Measurements from ENCODE around the gene LRRTM1. TPM values are rescaled to one million over a fixed set of nuclear protein-coding genes. Genes with fewer than 3 reads are reported as not detected.

The LRRTM1 gene
- total and polyA plus RNA-seq, 2 of the 8 experiments (the other 6 are each of a cell fraction or from before 2014, with no cell fraction given), result 1.4 to 2.3 TPM

DNA sequence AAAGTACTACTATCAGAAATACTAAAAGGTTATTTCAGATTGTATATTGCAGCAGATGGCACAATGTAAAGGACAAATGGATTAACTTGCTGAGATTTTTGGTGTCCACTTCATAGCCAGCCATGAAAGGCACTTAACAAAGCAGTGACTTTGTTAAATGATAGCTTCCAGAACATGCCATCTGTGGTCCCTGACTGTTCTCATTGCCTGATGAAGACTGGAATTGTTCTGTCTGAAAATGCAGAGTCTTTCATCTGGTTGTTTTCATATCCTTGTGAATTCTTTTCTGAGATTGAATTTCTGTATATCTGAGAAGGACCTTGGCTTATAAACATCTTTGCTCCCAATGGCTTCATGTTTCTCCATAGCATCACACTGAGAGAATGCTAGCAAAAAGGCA is 44.4 kb upstream of the LRRTM1 start:
- no peak overlapping the region for H3K4me2 ChIP-seq (ENCODE audit: insufficient read depth in 1 of 2, low read depth in 2 of 2, low read length in 2 of 2)
- no peak for FAIRE-seq

More for the DNA sequence above, 44.4 kb upstream of the LRRTM1 start:
- Histone ChIP-seq H4K91ac (replicated peaks; ENCODE audit: insufficient read length, low read length) (no peak overlapping the region), H3K9me3 (ENCODE audit: insufficient read depth in 2 of 2, low read depth in 1 of 2, low read length in 1 of 2) (no peaks in the 10 kb centered on the region), H3K4me3 (ENCODE audit: extremely low read depth in 1 of 4, insufficient read depth in 2 of 4, low read depth in 3 of 4, low read length in 4 of 4) (no peak overlapping the region), H3K4me1 (replicated peaks in 1 of 4; ENCODE audit: control insufficient read depth in 3 of 4, insufficient read depth in 4 of 4, low read length in 3 of 4) (no peaks in the 10 kb centered on the region; a peak in 1 of 7 replicates), H2BK12ac (ENCODE audit: low read depth, low read length) (no peak overlapping the region), H3K14ac (ENCODE audit: insufficient read length) (no peak overlapping the region), H3K23ac (ENCODE audit: insufficient read length) (no peak overlapping the region), H2AK5ac (ENCODE audit: low read depth, low read length) (no peak overlapping the region), H3K79me1 (ENCODE audit: low read depth, low read length) (no peaks in the 10 kb centered on the region), H4K20me1 (replicated peaks in 1 of 2; ENCODE audit: control insufficient read depth in 1 of 2, insufficient read depth in 2 of 2, low read length in 2 of 2) (no peaks in the 10 kb centered on the region), H3K23me2 (ENCODE audit: low read depth, low read length) (no peaks in the 10 kb centered on the region), H2BK20ac (ENCODE audit: low read length) (no peak overlapping the region), H3K56ac (replicated peaks; ENCODE audit: insufficient read length, low read depth, low read length) (no peak overlapping the region), H3K27ac (ENCODE audit: low read depth, low read length) (no peak overlapping the region), H3K27me3 (replicated peaks in 1 of 4; ENCODE audit: control insufficient read depth in 3 of 4, extremely low read depth in 1 of 4, insufficient read depth in 3 of 4, low read length in 3 of 4) (no peaks in the 10 kb centered on the region), H3K9ac (replicated peaks in 1 of 4; ENCODE audit: extremely low read depth in 1 of 4, low read depth in 3 of 4, low read length in 3 of 4) (no peak overlapping the region), H2BK15ac (ENCODE audit: low read length) (no peak overlapping the region), H2BK5ac (ENCODE audit: low read depth, low read length) (no peak overlapping the region), H3K4ac (replicated peaks; ENCODE audit: insufficient read length, low read depth, low read length) (no peak overlapping the region), H4K5ac (ENCODE audit: insufficient read length, low read depth, low read length) (no peak overlapping the region), H3K79me2 (ENCODE audit: control insufficient read depth in 1 of 2, insufficient read depth in 2 of 2, low read length in 2 of 2) (no peaks in the 10 kb centered on the region), H2AFZ (ENCODE audit: low read length) (no peak overlapping the region), H4K8ac (ENCODE audit: extremely low read depth, insufficient read depth, low read length) (no peak overlapping the region), H2BK120ac (replicated peaks; ENCODE audit: low read depth, low read length) (no peak overlapping the region), H3K18ac (ENCODE audit: extremely low read depth, low read length) (no peak overlapping the region), H3K36me3 (ENCODE audit: control insufficient read depth in 2 of 4, insufficient read depth in 4 of 4, low read length in 3 of 4) (no peaks in the 10 kb centered on the region)
- CTCF ChIA-PET (ENCODE audit: partially characterized antibody), result interaction anchor here (1.0 to 1.3 kb wide), 3 partner anchors 23 to 137 kb away, joined by 3 to 5 read pairs (median 4); no protein-coding TSS in a partner anchor
- TF ChIP-seq POLR2AphosphoS5 (IDR thresholded peaks at IDR 0.05; ENCODE audit: low read depth, low read length), result no peak
- TF ChIP-seq, protein P1, sequence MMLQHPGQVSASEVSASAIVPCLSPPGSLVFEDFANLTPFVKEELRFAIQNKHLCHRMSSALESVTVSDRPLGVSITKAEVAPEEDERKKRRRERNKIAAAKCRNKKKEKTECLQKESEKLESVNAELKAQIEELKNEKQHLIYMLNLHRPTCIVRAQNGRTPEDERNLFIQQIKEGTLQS (IDR thresholded peaks at IDR 0.05; ENCODE audit: insufficient read depth, low read depth, low read length), result no peak
- TF ChIP-seq JUND (IDR thresholded peaks at IDR 0.05; ENCODE audit: low read length), result no peak
- TF ChIP-seq BACH1 (IDR thresholded peaks at IDR 0.05; ENCODE audit: low read length), result no peak
- no peak for TF ChIP-seq ASH2L (IDR thresholded peaks at IDR 0.05; ENCODE audit: low read length)
- no peak for TF ChIP-seq MAFK (IDR thresholded peaks at IDR 0.05; ENCODE audit: low read depth, low read length)
- POLR2A ChIA-PET (ENCODE audit: partially characterized antibody), result no interaction called here
- DNase-seq (ENCODE audit: low read depth in 1 of 2, low spot score in 2 of 2), result no peak
